ENCODE results near the gene UPB1.

UPB1 gene

GRCh38 chr22:24564376-24565058, 69.4 kb downstream of the UPB1 start:
- H3K9ac ChIP-seq (ENCODE audit: insufficient read length) = no peak overlapping the region
- H3K4me3 ChIP-seq = no peak overlapping the region
- H3K36me3 ChIP-seq (ENCODE audit: insufficient read depth, low read length) = peaks cover 69% of the 10 kb centered on the region
- TF ChIP-seq POLR2AphosphoS5 (IDR thresholded peaks at IDR 0.05; ENCODE audit: borderline replicate concordance, low read depth, low read length) (no peak), FOXP2 (optimal IDR thresholded peaks at IDR 0.05; ENCODE audit: control extremely low read depth, extremely low read length, insufficient read depth) (no peak), EZH2 (IDR thresholded peaks at IDR 0.05) (no peak)
- no peak overlapping the region for H3K27ac ChIP-seq
- no peak for DNase-seq (ENCODE audit: low read depth, low spot score)
- no peaks in the 10 kb centered on the region for H3K9me3 ChIP-seq (ENCODE audit: low read depth, low read length)

GRCh38 chr22:24565077-24565476, 69.9 kb downstream of the UPB1 start:
- H3K27ac ChIP-seq = no peak overlapping the region
- DNase-seq (ENCODE audit: low read depth, low spot score) = no peak
- H3K36me3 ChIP-seq (ENCODE audit: insufficient read depth, low read length) = peaks cover 71% of the 10 kb centered on the region
- no peak overlapping the region for H3K4me3 ChIP-seq
- H3K9me3 ChIP-seq (ENCODE audit: low read depth, low read length) = no peaks in the 10 kb centered on the region
- H3K9ac ChIP-seq (ENCODE audit: insufficient read length) = no peak overlapping the region
- TF ChIP-seq FOXP2 (optimal IDR thresholded peaks at IDR 0.05; ENCODE audit: control extremely low read depth, extremely low read length, insufficient read depth) = no peak
- TF ChIP-seq EZH2 (IDR thresholded peaks at IDR 0.05) = no peak
- no peak for TF ChIP-seq POLR2AphosphoS5 (IDR thresholded peaks at IDR 0.05; ENCODE audit: borderline replicate concordance, low read depth, low read length)

GRCh38 chr22:24566899-24567511, 71.9 kb downstream of the UPB1 start:
- H3K9ac ChIP-seq (ENCODE audit: insufficient read length) = no peak overlapping the region

GRCh38 chr22:24567668-24568067, 72.5 kb downstream of the UPB1 start:
- TF ChIP-seq POLR2AphosphoS5 (IDR thresholded peaks at IDR 0.05; ENCODE audit: borderline replicate concordance, low read depth, low read length) (no peak), FOXP2 (optimal IDR thresholded peaks at IDR 0.05; ENCODE audit: control extremely low read depth, extremely low read length, insufficient read depth) (no peak), EZH2 (IDR thresholded peaks at IDR 0.05) (no peak)
- H3K4me3 ChIP-seq = no peak overlapping the region
- DNase-seq (ENCODE audit: low read depth, low spot score) = no peak
- peaks cover 76% of the 10 kb centered on the region for H3K36me3 ChIP-seq (ENCODE audit: insufficient read depth, low read length)
- H3K9ac ChIP-seq (ENCODE audit: insufficient read length) = no peak overlapping the region
- H3K27ac ChIP-seq = no peak overlapping the region
- H3K9me3 ChIP-seq (ENCODE audit: low read depth, low read length) = no peaks in the 10 kb centered on the region

More at GRCh38 chr22:24566899-24567511, 71.9 kb downstream of the UPB1 start:
- H3K36me3 ChIP-seq (ENCODE audit: insufficient read depth, low read length) = peaks cover 76% of the 10 kb centered on the region
- no peak overlapping the region for H3K4me3 ChIP-seq
- H3K27ac ChIP-seq = no peak overlapping the region
- TF ChIP-seq FOXP2 (optimal IDR thresholded peaks at IDR 0.05; ENCODE audit: control extremely low read depth, extremely low read length, insufficient read depth) (no peak), POLR2AphosphoS5 (IDR thresholded peaks at IDR 0.05; ENCODE audit: borderline replicate concordance, low read depth, low read length) (no peak), EZH2 (IDR thresholded peaks at IDR 0.05) (no peak)
- no peak for DNase-seq (ENCODE audit: low read depth, low spot score)
- H3K9me3 ChIP-seq (ENCODE audit: low read depth, low read length) = no peaks in the 10 kb centered on the region

GRCh38 chr22:24571266-24571665, 76.1 kb downstream of the UPB1 start:
- H3K9ac ChIP-seq (ENCODE audit: insufficient read length) = no peak overlapping the region
- no peak overlapping the region for H3K27ac ChIP-seq
- peaks cover 78% of the 10 kb centered on the region for H3K36me3 ChIP-seq (ENCODE audit: insufficient read depth, low read length)
- no peak for DNase-seq (ENCODE audit: low read depth, low spot score)
- no peaks in the 10 kb centered on the region for H3K9me3 ChIP-seq (ENCODE audit: low read depth, low read length)
- TF ChIP-seq EZH2 (IDR thresholded peaks at IDR 0.05) (no peak), FOXP2 (optimal IDR thresholded peaks at IDR 0.05; ENCODE audit: control extremely low read depth, extremely low read length, insufficient read depth) (no peak), POLR2AphosphoS5 (IDR thresholded peaks at IDR 0.05; ENCODE audit: borderline replicate concordance, low read depth, low read length) (no peak)
- no peak overlapping the region for H3K4me3 ChIP-seq

- Histone ChIP-seq H3K4me3 (no peak overlapping the region), H3K9ac (ENCODE audit: insufficient read length) (no peak overlapping the region), H3K27ac (no peak overlapping the region), H3K36me3 (ENCODE audit: insufficient read depth, low read length) (peaks cover 34% of the 10 kb centered on the region), H3K9me3 (ENCODE audit: low read depth, low read length) (no peaks in the 10 kb centered on the region)
- no peak for TF ChIP-seq POLR2AphosphoS5 (IDR thresholded peaks at IDR 0.05; ENCODE audit: borderline replicate concordance, low read depth, low read length)
- TF ChIP-seq FOXP2 (optimal IDR thresholded peaks at IDR 0.05; ENCODE audit: control extremely low read depth, extremely low read length, insufficient read depth) = no peak
- no peak for TF ChIP-seq EZH2 (IDR thresholded peaks at IDR 0.05)
- no peak for DNase-seq (ENCODE audit: low read depth, low spot score)
Observed at GRCh38 chr22:24576778-24577177, 81.6 kb downstream of the UPB1 start.

All from SK-N-MC (cell line).